Ecto neural progenitor cell (in vitro differentiated cells): ENCODE data around the gene PLXNB1.
A peak's percentile ranks its signal among the peaks of the same experiment; 100 is the strongest.

ENCODE experiments used
- DNase-seq: peaks from one replicate; pipeline ENCODE4 v3.0.0-alpha.2; 2018; ENCODE audit warnings: low spot score

The PLXNB1 gene

DNA sequence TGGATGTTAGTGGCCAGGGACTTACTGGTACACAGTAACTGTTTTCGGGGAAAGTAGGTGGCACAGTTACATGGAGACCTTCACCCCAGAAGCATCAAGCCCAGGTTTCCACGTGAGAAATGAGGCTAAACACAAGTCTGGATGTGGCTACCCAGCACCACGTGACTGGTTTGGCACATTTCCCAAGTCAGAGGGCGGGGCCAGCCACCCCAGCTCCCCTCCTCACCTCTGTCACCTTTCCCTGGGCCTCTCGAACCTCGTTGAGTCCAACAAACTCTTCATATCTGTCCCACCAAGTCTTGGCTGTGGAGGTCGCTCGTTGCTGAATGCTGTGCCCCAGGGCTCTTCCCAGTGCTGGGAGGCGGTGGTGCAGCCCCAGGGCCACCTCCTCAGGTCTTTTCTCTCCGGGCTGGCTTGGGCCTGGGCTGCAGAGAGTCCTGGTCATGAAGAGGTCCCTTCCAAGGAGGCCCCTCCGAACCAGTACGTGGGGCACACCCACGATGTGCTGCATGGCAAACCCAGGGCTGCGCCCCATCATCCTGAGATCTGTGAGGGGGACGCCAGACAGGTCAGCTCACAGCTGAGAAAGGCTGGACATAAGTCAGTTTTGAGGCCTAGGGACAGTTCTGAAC, 4.8 kb upstream of the PLXNB1 start:
- DNase-seq, result no peak

DNA sequence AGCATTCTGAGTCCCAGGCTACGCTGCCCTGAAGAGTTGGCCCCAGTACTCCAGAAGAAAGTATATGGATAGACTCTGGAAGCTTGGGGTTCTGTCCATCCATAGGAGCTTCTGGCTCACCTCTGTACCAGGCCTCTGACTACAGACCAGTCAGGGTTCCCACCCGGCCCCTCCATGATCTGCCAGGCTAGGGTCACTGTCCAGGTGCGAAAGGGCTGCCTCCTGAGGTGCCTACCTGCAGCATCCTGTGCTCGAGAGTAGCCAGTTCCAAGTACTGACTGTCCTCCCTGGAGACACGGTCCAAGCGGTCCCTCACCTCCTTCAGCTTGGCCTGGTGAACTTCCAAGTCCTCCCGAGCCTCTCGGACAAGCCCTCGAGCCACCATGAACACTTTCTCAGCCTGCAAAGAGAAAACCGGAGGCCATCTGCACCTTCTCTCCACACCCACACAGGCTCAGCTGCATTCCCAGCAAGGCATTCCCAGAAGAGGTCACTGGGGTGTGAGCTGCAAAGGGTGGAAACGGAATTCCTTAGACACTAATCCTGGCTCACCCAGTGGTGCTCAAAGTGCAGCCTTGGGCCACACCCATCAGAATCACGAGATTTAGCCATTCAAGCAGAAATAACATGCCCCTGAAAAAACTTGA, 3.7 kb upstream of the PLXNB1 start:
- DNase-seq, result no peak

DNA sequence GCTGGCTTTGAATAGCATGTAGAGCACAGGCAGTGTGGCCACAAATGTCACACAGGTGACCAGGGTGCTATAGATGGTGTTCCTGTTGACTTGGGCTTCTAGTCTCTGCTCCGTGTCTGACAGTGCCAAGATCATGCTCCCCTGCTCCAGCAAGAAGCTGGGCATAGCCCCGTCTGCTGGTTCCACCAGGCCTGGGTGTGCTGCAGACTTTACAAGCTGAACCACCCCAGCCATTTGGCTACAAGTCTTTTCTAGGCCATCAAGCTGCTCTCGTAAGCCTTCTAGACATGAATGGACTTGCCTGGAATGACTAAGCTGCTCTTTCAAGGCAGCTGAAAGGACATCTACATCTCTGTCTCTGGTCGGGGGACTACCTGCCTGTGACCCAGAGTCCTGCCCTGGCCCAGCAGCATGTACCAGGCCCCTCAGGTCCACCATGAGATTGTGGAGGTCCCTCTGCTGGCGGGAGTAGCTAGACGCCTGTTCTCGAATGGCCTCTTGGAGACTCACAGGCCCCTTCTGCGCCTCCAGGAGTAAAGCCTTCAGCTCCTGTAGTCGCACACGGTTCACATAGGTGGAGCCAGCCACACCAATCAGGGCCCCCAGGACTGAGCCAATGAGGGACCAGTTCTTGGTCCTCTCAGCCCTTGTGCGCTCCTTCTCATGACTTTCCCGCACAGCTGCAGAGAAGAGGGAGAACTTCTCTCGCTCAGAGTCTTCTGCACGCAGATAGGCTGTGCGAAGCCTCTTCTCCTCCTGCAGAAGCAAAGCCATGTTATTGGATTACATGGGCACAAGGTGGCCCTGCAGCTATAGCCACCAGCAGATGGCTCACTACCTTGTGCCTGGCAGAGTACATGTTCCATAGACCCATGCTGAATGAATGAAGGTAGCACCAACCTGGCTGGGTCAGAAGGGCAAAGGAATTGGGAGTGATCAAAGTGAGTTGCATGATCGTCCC, 2.8 kb upstream of the PLXNB1 start:
- peak; percentile 73 for DNase-seq

DNA sequence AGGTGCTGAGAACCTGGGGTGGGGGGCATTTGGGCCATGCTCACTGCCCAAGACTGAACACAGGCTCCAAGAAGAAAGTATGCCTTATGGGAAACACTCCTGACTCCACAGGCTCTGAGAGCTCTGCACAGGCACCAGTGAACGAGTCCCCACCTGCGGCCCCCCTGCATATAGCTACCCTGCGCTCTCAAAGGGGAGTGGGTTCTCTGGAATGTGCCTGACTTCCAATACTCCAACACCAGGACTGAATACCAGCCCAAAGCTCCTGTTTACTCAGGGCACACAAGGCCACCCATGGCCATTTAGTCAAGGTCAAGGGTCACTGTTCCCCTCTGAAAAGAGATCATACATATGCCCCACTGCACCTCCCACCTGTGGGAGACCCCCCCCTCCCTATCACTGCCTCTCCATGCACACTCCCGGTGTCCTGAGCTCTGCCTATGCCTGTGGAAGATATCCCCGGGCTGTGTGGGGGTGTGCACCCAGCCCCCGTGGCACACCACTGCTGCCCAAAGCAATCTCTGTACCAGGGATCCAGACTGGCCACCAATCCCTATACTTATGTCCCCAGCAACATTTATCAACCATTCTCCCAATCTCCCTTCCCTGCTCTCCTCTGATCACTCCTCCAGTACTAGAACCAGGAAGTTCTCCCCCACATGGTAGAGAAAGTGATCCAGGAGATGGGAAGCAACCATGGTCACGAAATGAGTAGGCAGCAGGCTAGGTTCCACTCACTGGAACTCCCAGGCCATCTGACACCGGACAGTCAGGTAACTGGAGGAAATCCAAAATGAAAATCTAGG, 1.5 kb upstream of the PLXNB1 start:
- DNase-seq, result no peak

DNA sequence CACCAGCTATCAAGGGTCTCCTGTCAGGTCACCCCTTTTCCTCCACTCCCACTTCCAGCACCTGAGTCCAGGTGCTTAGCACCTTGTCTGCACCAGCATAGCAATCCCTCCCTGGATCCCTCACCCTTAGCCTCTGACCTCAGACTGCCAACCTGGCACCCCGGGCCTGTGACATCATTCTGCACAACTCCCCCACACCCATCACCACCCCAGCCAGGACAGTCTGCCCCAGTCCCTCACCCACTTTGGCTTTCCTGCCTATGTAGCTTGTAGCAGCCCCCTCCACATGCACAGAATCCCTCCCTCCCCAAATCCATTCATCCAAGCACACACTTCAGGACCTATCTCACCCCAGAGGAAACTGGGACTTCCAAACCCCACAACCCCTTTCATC, 819 bp upstream of the PLXNB1 start:
- no peak for DNase-seq

DNA sequence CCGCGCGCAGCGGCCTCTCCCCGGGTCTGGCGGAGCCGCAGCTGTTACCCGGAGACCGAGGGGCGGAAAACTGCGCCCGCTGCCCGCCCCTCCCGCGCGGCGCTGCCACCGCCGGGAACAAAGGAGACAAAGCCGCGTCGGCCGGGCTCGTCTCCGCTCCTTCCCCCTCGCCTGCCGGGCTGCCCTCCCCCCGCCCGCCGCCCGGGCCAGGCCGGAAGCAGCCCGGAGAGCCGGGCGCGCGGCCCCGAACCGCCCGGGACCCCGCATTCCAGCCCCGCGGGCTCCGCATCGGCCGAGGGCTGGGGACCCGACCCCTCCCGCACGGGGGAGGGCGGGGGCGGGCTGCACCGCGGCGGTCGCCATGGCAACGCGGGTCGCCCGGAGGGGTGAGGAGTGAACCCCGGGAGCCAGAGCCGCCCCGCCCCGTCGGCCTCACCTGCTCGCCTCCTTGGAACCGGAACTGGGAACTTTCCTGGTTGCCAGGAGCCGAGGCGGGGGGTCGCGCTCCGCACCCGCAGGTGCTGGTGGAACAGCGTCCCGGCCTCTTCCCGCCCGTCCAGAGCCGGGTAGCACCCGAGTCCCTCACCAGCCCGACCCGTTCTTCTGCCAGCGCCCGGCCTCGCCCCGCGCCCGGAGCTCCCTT, 448 bp downstream of the PLXNB1 start:
- peak; percentile 85 for DNase-seq

DNA sequence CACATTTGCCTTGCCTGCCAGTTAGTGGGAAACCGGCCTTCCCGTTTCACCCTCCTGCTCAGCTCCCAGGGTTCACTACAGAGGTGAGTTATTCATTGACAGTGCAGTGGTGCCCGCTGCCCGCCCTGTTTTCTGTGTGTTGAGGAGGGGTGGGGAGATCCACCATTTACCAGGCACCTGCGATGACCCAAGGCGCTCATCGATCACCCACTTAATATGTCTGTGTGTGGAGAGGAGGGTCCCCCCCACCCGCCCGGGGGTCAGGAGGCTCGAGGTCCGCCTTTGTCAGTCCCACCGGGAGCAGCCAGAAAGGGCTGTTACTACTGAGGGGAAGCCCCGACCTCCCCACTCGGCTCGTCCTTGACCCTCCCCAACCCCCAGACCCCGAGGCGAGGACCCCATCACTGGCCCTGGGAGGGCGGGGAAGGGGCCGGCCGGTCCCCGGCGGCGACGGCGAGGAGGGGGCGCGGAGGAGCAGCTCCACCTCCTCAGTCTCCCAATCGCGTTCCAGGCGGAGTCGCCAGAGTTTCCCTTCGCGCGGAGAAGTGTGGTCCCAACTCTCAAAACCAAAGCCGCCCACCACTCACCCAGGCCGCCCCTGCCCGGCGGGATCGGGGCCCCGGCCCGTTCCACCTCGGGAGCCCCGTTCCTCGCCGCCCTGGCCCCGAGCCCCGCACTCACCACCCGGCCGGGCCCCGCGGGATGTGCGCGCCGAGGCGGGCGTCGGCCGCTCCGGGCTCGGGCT, 1.1 kb downstream of the PLXNB1 start:
- DNase-seq, result peak; percentile 79

DNA sequence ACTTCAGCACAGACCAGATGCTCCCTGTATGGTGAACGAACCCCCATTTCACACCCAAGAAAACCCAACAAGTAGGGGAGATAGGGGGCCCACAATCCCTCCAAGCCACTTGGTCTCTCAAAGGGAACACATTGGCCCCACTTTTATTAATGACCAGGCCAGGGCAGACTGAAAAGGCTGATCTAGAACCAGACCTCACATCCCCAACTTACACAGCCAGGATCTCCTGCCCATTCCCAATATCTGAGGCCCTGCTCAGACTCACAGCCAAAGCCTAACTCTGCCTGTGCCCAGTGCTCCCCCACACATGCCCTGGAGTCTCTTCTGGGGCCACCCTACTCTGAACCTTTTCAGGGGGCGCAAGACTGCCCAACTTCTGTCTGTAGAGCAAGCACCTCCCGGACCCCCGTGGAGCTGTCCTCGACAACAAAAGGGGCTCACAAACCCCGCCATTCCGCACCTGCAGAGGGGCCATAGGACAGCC, 1.8 kb downstream of the PLXNB1 start:
- no peak for DNase-seq

DNA sequence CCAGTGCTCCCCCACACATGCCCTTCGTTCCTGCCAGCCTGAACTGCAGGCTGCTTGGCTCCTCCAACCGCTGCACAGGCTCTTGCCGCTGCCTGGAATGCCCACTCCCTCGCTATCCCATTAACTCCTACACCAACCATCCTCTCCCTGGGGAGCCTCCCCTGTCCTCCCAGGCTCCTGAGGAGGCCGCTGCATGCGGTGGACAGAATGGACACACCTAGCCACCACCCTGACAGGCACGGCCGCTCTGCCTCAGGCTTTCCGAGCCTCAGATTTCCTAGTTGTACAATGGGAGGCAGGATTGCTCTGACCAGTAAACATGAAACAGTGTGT, 2.3 kb downstream of the PLXNB1 start:
- DNase-seq, result no peak

DNA sequence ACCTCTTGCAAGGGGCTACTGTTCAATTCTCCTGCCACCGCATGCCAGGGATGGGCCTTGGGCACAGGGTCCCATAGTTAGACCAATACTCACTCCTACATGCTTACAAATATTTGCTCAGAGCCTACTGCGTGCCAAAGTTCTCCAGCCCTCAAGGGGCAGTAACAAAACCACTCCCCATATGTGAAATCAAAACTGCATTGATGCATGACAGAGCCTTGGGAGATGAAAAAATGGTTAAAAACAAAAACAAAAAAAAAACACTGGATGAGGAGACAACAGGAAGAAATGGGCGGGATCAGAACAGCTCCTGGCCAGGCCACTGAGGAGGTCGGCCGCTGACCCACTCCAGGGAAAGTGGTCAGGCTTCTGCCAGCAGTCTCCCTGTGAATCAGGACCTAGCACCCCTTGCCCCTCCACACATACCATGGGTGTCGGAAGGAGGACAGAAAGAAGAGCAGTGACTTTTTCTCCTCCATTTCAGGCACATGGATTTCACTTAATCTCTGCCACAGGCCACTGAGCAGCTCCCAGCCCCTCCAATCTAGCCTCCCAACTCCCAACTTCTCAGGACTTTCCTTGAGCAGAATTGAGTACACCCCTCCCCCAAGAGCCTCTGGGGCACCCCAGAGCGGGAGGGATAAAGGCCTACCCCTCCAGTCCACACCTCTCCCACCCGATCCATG, 2.8 kb downstream of the PLXNB1 start:
- DNase-seq, result no peak

DNA sequence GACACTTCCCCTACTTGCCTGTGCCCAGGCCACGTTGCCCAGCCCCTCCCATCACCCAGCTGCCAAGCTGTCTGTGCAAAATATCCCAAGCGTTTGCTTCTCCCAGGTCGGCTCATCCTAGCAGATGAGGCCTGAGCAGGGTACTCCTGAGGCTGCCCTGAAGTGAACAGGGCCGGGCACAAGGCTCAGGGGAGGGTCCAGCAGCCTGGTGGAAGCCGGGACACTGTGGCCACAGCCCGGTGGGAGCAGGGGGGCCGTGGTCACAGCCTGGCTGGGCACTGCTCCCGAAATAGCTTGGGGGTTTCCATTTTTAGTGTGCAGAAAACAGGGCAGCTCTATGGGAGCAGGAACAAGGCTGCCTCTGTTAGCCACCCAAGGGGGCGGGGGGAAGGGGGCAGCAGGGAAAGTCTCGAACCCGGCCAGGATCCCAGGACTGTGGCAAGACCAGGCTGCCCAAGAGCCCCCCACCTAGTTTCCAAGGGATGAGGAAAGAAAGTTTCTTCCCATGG, 3.4 kb downstream of the PLXNB1 start:
- DNase-seq, result no peak

DNA sequence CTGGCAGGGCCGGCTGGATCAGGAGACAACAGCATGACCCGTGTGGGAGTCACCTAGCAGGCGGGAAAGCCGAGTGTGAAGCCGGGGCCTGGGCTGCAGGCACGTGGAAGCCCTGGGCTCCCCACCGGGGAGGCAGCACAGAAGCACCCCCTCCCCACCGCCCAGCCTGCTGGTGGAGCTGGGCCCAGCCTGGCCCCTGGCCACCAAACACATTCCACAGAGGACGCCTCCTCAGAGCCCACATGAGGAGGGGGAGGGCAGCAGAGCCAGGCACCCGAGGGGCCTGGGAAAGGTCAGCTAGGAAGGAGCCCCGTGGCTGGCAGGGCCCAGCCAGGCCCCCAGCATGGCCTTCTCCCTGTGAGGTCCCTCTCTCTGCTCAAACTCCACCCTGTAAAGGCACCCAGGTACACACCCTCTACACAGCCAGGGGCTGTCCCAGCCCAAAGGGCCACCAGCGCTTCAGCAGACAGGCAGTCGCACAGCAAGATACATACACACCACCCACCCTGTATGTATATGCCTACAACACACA, 4.5 kb downstream of the PLXNB1 start:
- DNase-seq, result no peak

DNA sequence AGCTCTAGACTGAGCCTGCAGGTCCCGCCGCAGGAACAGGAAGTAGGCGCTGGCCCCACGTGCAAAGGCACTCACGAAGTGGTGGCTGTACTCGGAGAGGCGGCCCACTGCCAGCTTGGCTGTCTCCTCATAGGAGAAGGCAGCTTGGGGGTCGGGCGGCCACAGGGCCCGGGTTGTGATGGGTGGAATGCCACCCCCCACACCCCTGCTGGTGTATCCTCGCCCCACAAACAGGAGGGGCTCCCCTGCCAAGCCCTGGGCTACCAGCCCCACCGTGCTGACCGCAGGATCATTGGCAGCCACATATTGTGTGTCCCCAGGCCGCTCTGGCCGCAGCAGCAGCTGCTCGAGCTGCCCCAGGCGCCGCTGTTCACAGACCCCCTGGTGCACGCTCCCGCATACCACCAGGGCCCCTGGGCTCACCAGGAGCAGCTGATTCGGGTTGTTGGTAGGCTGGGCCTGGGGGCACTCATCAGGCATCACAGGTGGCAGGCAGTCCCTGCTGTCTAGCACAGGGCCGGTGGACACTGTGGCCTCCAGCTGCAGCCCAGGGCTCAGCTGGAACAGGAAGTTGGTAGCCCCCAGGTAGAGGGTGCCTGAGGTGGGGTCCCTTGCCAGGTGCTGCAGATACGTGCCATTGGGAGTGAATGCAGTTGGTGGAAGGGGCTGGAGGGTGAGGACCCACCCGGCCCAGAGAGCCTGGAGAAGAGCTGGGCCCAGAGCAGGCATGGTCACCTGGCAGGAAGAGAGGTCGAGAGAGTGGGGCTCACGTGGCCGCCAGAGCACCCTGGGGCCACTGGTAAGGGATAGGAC, 5.8 kb downstream of the PLXNB1 start:
- no peak for DNase-seq

DNA sequence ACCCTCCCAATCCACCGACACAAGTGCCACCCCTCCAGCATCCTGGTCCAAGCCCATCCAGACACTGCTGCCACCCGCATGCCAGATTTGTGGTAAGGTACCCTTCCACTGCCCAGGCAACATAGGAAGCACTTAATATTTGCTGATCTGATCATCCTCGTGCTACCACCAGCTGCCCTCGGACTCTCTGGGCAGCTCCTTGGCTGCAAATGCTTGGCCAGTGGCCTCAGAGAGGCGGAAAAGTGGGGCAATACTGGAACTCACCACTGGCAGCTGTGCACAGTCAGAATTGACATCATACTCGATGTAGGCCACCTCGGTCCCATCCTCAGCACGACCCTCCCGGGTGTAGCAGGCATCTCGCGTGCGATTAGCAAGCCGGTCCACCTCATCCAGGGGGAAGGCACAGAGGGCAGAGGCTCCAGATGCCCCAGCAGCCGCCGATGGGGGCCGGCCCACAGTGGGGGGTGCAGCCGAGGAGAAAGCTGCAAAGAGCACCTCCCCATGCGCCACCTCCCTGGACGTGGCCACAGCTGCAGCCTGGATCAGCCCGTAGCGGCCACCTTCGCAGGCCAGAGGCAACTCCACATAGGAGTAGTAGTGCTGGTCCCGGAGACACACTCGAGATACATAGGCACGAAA, 6.5 kb downstream of the PLXNB1 start:
- DNase-seq, result no peak

DNA sequence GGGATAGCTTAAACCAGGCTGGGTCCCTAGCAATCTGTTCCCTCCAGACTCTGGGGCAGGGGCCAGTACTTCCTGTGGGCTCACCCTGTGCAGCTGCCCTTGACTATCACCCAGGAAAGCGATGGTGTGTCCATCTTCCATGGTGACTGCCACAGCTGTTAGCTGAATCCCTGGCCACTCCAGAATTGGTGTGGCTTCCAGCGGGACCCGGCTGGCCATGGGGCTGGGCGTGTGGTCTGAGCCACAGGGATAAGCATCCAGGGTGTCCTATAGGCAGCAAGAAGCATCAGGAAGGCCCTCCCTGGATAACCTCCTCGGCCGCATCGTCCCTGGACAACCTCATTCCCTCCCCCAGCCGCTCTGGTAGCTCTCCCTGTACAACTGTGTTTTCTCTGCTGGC, 7.2 kb downstream of the PLXNB1 start:
- DNase-seq, result no peak

DNA sequence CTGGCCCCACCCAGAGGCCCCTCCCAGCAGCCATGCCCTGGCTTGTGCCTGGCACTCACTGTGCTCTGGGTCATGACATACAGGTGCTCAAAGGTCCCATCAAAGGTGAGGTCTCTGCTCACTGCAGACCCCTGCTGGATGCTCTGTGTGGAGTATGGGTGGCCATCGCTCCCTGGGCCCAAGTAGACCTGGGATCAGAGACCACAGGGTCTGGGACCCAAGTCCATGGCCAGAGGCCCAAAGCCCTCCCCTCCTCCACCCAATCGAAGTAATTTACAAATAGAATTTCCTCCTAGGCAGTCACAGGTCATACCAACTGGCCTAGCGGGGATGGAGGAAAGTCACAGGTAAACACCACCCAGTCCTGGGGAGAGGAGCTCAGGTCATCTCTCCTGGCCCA, 7.6 kb downstream of the PLXNB1 start:
- no peak for DNase-seq

DNA sequence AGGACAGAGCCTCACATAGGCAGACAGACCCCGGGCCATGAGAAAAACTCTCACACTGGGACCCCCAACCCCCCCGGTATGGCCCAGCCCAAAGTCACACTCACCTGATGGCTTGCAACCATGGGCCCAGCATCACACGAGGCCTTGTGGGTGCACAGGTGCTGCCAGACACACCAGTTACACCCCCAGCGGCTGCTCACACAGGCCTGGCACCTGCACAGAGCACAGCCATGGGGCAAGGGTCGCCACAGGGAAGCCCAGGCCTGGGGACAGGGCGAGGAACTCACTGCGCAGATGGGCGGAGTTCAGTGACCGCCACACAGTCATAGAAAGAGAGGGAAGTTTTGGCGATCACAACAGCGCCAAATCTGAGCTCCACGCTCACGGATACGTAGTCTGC, 9.3 kb downstream of the PLXNB1 start:
- no peak for DNase-seq

DNA sequence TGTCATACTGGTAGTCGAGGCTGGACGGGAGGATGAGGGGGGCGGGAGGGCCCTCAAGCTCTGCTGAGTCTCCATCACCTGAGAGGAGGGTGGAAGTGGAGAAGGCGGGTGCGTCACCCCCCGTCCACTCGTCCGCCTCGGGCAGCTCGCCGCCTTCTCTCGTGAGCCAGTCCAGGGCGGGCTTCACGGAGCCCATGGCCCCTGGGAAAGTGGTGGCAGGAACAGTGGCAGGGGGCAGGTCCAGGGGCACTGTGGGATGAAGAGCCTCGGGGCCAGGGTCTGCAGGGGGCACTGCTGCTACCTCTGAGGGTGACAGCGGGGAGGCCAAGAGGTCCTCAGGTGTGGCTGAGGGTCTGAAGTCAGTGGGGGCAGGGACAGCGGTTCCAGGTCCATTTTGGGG, 10.3 kb downstream of the PLXNB1 start:
- no peak for DNase-seq

DNA sequence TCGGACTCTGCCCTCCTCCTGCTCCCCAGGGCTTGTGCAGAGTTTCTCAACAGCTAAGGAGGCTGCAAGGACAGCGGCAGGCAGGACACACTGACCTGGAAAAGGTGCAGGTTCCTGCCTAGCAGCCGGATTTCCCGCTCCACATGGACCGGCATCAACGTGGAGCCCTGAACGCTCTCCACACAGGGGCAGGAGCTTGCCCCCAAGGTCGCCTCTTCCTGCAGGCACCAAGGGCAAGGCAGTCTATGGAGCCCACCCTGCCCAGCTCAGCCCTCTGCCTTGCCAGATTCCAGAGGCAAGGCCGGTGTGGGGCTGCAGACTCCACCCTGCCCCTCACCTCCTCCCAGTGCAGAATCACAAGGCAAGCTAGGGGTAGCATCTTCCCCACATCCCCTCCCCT, 10.7 kb downstream of the PLXNB1 start:
- DNase-seq, result no peak
